ENCODE data around the gene WDR70.
"Not testable (repeated sequence)": the region's sequence is repeated elsewhere in the genome, so short reads cannot be mapped to it uniquely, and the experiment has no call there.

GRCh38 chr5:37594864-37595263 is 215.7 kb downstream of the WDR70 start:
- not testable (repeated sequence) for TF ChIP-seq CTCF (IDR thresholded peaks at IDR 0.05; ENCODE audit: insufficient read depth, low read depth, low read length); EZH2 (IDR thresholded peaks at IDR 0.05; ENCODE audit: insufficient read depth, low read length)

All from astrocyte (in vitro differentiated cells and primary cell).